Measurements from ENCODE around the gene CYP51A1.
"Not testable (repeated sequence)": the region's sequence is repeated elsewhere in the genome, so short reads cannot be mapped to it uniquely, and the experiment has no call there.

GRCh38 chr7:92083922-92084321 is 50.4 kb downstream of the CYP51A1 start:
- not testable (repeated sequence) for TF ChIP-seq POLR2A, CTCF (IDR thresholded peaks at IDR 0.05)

Measured in esophagus squamous epithelium (tissue), 4 donors.